Caco-2 (cell line): ENCODE data around the gene NUDCD2. TPM values are rescaled to one million over a fixed set of nuclear protein-coding genes. Genes with fewer than 3 reads are reported as not detected.

Experiments
- BruUV-seq: library from RNA; stranded (reverse); fragments of 400-500 nt; replicated peaks from 2 replicates; lab custom pipeline; 2021; lab: Mats Ljungman, UMichigan
- CTCF ChIA-PET: fragments of 300-600 bp; sonication (Branson Sonifier 250); formaldehyde crosslinking; loops from one replicate; lab custom pipeline; 2022; ENCODE audit warnings: antibody characterized with exemption; lab: Charles Lee
- POLR2A ChIA-PET: fragments of 300-600 bp; sonication (Branson Sonifier 250); formaldehyde crosslinking; loops from one replicate; lab custom pipeline; 2022; ENCODE audit warnings: antibody characterized with exemption; lab: Charles Lee
- DNase-seq, 2 experiments: peaks; one replicate each; pipeline versions ENCODE4 v3.0.0 to v3.0.0-alpha.2; 2020 to 2022
- H3K27me3 ChIP-seq: replicated peaks from 2 replicates; pipeline ENCODE4 v1.6.0; 2011; ENCODE audit warnings: low read length; ENCODE audit not compliant: control insufficient read depth, insufficient read depth
- H3K36me3 ChIP-seq: 2 replicates; pipeline ENCODE4 v1.5.1; 2011; ENCODE audit warnings: low read length; ENCODE audit not compliant: control insufficient read depth, insufficient read depth
- H3K4me1 ChIP-seq: fragments of 250-450 bp; sonication (Bioruptor Pico); 2 replicates; pipeline ENCODE4 v1.5.1; 2020; ENCODE audit warnings: mild to moderate bottlenecking
- H3K4me3 ChIP-seq: 2 replicates; pipeline ENCODE4 v1.5.1; 2011; ENCODE audit warnings: low read depth, mild to moderate bottlenecking, control low read depth, low read length
- H3K9me3 ChIP-seq: fragments of 250-450 bp; sonication (Bioruptor Pico); 2 replicates; pipeline ENCODE4 v1.5.1; 2020; ENCODE audit warnings: mild to moderate bottlenecking, moderate library complexity
- H3K27ac Mint-ChIP-seq: one replicate; pipeline ENCODE4 v1.8.0; 2022; ENCODE audit warnings: mixed read lengths; ENCODE audit not compliant: unreplicated experiment
- H3K27me3 Mint-ChIP-seq: one replicate; pipeline ENCODE4 v1.8.0; 2022; ENCODE audit warnings: mixed read lengths; ENCODE audit not compliant: insufficient read depth, unreplicated experiment
- H3K36me3 Mint-ChIP-seq: one replicate; pipeline ENCODE4 v1.8.0; 2022; ENCODE audit warnings: mild to moderate bottlenecking, mixed read lengths; ENCODE audit not compliant: insufficient read depth, unreplicated experiment
- H3K4me1 Mint-ChIP-seq: one replicate; pipeline ENCODE4 v1.8.0; 2022; ENCODE audit warnings: low read depth, mixed read lengths; ENCODE audit not compliant: unreplicated experiment
- H3K4me3 Mint-ChIP-seq: one replicate; pipeline ENCODE4 v1.8.0; 2022; ENCODE audit warnings: mild to moderate bottlenecking, moderate library complexity, mixed read lengths; ENCODE audit not compliant: unreplicated experiment
- H3K9me3 Mint-ChIP-seq: one replicate; pipeline ENCODE4 v1.8.0; 2022; ENCODE audit warnings: mixed read lengths; ENCODE audit not compliant: unreplicated experiment
- CTCF ChIP-seq, 2 experiments: fragments of 200-600 bp in 1 of 2; IDR thresholded peaks; 1 replicate in 1 of 2; 2 replicates in 1 of 2; pipeline versions ENCODE4 v1.5.1 to v1.8.0; 2011 to 2022; ENCODE audit warnings: antibody characterized with exemption in 1 of 2, control low read depth in 1 of 2, inconsistent platforms in 1 of 2, low read depth in 1 of 2, low read length in 1 of 2, mild to moderate bottlenecking in 1 of 2, moderate library complexity in 1 of 2; ENCODE audit not compliant: insufficient read depth in 1 of 2, severe bottlenecking in 1 of 2, unreplicated experiment in 1 of 2
- intact Hi-C: fragments of 100-400 bp; cut with micrococcal nuclease; formaldehyde crosslinking; loops from one replicate; pipeline ENCODE4 v1.10.0; 2022; ENCODE audit not compliant: unreplicated experiment
- total RNA-seq: library from RNA; stranded (reverse); gene quantifications from 2 replicates; pipeline ENCODE4 v1.2.3, GENCODE V29; 2022

NUDCD2 gene
- total RNA-seq, 1 experiment from 2014 or later, result 50.0 TPM

- H3K4me1 ChIP-seq, result no peaks in the 10 kb centered on the region
- Mint-ChIP-seq H3K27ac (no peak overlapping the region), H3K9me3 (no peaks in the 10 kb centered on the region), H3K4me1 (no peaks in the 10 kb centered on the region), H3K4me3 (no peak overlapping the region), H3K27me3 (no peaks in the 10 kb centered on the region), H3K36me3 (peaks cover 7% of the 10 kb centered on the region)
- no peak for DNase-seq
- POLR2A ChIA-PET, result no interaction called here
- no peaks in the 10 kb centered on the region for H3K27me3 ChIP-seq
- intact Hi-C loops, result no loop called here
- H3K4me3 ChIP-seq, result no peak overlapping the region
- no TSS peak for BruUV-seq
- CTCF ChIA-PET, result no interaction called here
- TF ChIP-seq CTCF (IDR thresholded peaks at IDR 0.05; ENCODE audit: insufficient read depth in 1 of 2, low read depth in 1 of 2, low read length in 1 of 2, severe bottlenecking in 1 of 2, unreplicated experiment in 1 of 2), result no peak
- H3K9me3 ChIP-seq, result no peaks in the 10 kb centered on the region
- no peaks in the 10 kb centered on the region; the same call in 1 of the 2 replicates for H3K36me3 ChIP-seq
Observed at GRCh38 chr5:163497315-163497714, 37.4 kb upstream of the NUDCD2 start.

GRCh38 chr5:163496286-163496685, 36.4 kb upstream of the NUDCD2 start:
- Mint-ChIP-seq H3K27me3 (no peaks in the 10 kb centered on the region), H3K27ac (no peak overlapping the region), H3K9me3 (no peaks in the 10 kb centered on the region), H3K4me3 (no peak overlapping the region), H3K36me3 (peaks cover 16% of the 10 kb centered on the region), H3K4me1 (no peaks in the 10 kb centered on the region)
- BruUV-seq, result no TSS peak
- H3K9me3 ChIP-seq, result no peaks in the 10 kb centered on the region
- no peak overlapping the region for H3K4me3 ChIP-seq
- no peak for TF ChIP-seq CTCF (IDR thresholded peaks at IDR 0.05; ENCODE audit: insufficient read depth in 1 of 2, low read depth in 1 of 2, low read length in 1 of 2, severe bottlenecking in 1 of 2, unreplicated experiment in 1 of 2)
- ChIA-PET POLR2A (no interaction called here), CTCF (no interaction called here)
- DNase-seq, result no peak
- intact Hi-C loops, result no loop called here
- H3K36me3 ChIP-seq, result no peaks in the 10 kb centered on the region; the same call in 1 of the 2 replicates
- H3K27me3 ChIP-seq, result no peaks in the 10 kb centered on the region
- H3K4me1 ChIP-seq, result no peaks in the 10 kb centered on the region

- Histone ChIP-seq H3K4me3 (no peak overlapping the region), H3K27me3 (no peaks in the 10 kb centered on the region), H3K9me3 (no peaks in the 10 kb centered on the region; the same call in 1 of the 2 replicates), H3K4me1 (no peaks in the 10 kb centered on the region), H3K36me3 (peaks cover 2% of the 10 kb centered on the region; the same call in 1 of the 2 replicates)
- DNase-seq, result no peak
- Mint-ChIP-seq H3K4me1 (no peaks in the 10 kb centered on the region), H3K9me3 (peaks cover 6% of the 10 kb centered on the region), H3K36me3 (peaks cover 68% of the 10 kb centered on the region), H3K27ac (no peak overlapping the region), H3K27me3 (no peaks in the 10 kb centered on the region), H3K4me3 (no peak overlapping the region)
- ChIA-PET POLR2A (interaction anchor here (0.6 kb wide), 1 partner anchor 10 kb away, joined by 3 read pairs; no protein-coding TSS in a partner anchor), CTCF (no interaction called here)
- intact Hi-C loops, result loop anchor here (1.0 kb wide), 1 partner anchor 14 kb away; no protein-coding TSS in a partner anchor
- no peak for TF ChIP-seq CTCF (IDR thresholded peaks at IDR 0.05; ENCODE audit: insufficient read depth in 1 of 2, low read depth in 1 of 2, low read length in 1 of 2, severe bottlenecking in 1 of 2, unreplicated experiment in 1 of 2)
- BruUV-seq, result no TSS peak
Observed at GRCh38 chr5:163489745-163490075, 29.8 kb upstream of the NUDCD2 start.
